GM12891 (cell line): ENCODE measurements around the gene MYL10.

Experiments used
- POLR2A ChIP-seq: IDR thresholded peaks from 2 replicates; pipeline ENCODE4 v1.6.1; 2011; ENCODE audit warnings: low read depth, low read length, control low read depth
- POLR2AphosphoS5 ChIP-seq: IDR thresholded peaks from 2 replicates; pipeline ENCODE4 v1.6.1; 2011; ENCODE audit warnings: low read depth, low read length, control low read depth
- SPI1 ChIP-seq: IDR thresholded peaks from 2 replicates; pipeline ENCODE4 v1.6.1; 2011; ENCODE audit warnings: low read depth, low read length, control low read depth
- TAF1 ChIP-seq: IDR thresholded peaks from 2 replicates; pipeline ENCODE4 v1.6.1; 2011; ENCODE audit warnings: low read depth, low read length, control low read depth

DNA sequence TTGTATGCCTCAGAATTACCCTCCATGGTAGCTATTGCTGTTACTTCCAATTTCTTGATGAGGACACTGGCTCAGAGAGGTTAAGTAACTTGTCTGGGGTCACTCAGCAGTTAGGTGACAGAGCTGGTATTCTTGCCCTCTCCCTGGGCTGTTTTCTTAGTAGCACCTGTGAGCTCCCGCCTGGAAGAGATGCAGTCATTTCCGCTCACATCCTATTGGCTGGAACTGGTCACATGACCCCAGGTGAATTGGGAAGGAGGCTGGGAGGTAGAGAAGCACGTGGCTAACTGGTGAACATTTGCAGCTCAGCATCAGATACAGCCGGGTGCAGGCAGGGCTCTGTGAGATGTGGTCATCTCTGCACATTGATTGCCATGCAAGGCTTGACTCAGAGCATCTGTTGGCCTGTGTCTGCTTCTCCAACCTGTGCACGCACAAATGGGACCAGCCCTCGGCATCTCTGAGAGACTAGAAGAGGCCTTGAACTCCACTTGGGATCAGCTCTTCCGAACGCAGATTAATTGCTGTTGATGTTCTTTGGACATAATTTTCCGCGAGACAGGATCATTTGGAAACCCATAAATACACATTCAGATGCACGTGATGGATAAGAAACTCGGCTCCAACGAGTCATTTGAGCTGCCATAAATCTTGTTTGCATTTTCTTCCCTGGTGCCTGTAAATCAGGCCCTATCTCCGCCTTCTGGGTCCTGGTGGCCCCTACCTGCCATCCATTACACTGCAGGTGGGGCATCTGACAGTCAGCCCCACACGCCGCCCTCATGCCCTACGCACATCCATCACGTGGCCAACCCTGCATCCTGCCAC lies 42.8 kb downstream of the MYL10 start:
- no peak for TF ChIP-seq POLR2A
- no peak for TF ChIP-seq TAF1
- no peak for TF ChIP-seq POLR2AphosphoS5
- TF ChIP-seq SPI1, result no peak
